ENCODE results near the gene COBL.

DNA sequence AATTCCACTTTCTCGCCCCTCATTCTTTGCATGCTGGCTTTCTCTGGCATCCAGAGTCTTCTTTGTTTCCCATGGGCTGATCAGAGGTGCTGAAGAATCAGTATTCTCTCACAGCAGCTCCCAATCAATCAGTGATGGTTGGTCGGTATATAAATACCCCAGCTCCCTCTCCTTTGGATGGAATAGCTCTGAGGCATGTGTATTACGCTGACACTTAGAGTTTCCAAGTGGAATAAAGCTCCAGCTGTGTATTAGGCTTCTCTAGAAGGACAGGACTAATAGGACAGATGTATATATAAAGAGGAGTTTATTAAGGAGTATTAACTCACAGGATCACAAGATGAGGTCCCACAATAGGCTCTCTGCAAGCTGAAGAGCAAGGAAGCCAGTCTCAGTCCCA lies 315.7 kb downstream of the COBL start:
- TF ChIP-seq CTCF (conservative IDR thresholded peaks at IDR 0.05; ENCODE audit: low read length) = peak; percentile 48
- TF ChIP-seq EZH2phosphoT487 (IDR thresholded peaks at IDR 0.05; ENCODE audit: borderline replicate concordance) = no peak

Data from Loucy (cell line).